Peyer's patch (tissue), 4 donors: Measurements from ENCODE around the gene ALKBH2.

ENCODE experiments used
- POLR2A ChIP-seq, 2 donors: fragments of 450-650 bp; IDR thresholded peaks; one replicate each; pipeline ENCODE4 v1.5.1; 2017; ENCODE audit warnings: antibody characterized with exemption in 2 of 2, mild to moderate bottlenecking in 2 of 2, moderate library complexity in 2 of 2
- TF ChIP-seq, protein P1 (sequence below), 6 experiments: fragments of 450-650 bp in 4 of 6; fragments of 200-600 bp in 2 of 6; sonication (generic) in 1 of 6; IDR thresholded peaks; one replicate each; pipeline ENCODE4 v1.5.1; 2017 to 2019; ENCODE audit warnings: antibody characterized with exemption in 6 of 6, mild to moderate bottlenecking in 3 of 6, moderate library complexity in 1 of 6

DNA sequence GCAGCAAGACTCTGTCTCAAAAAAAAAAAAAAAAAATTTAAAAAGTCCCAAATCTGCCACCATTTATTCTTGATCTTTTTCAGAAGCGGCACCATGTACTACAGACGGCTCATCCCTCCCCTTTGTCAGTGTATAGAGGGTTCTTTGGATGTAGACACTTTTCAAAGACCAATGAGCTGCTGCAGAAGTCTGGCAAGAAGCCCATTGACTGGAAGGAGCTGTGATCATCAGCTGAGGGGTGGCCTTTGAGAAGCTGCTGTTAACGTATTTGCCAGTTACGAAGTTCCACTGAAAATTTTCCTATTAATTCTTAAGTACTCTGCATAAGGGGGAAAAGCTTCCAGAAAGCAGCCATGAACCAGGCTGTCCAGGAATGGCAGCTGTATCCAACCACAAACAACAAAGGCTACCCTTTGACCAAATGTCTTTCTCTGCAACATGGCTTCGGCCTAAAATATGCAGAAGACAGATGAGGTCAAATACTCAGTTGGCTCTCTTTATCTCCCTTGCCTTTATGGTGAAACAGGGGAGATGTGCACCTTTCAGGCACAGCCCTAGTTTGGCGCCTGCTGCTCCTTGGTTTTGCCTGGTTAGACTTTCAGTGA lies 16.6 kb upstream of the ALKBH2 start:
- no peak for TF ChIP-seq POLR2A (IDR thresholded peaks at IDR 0.05)
- TF ChIP-seq, protein P1, sequence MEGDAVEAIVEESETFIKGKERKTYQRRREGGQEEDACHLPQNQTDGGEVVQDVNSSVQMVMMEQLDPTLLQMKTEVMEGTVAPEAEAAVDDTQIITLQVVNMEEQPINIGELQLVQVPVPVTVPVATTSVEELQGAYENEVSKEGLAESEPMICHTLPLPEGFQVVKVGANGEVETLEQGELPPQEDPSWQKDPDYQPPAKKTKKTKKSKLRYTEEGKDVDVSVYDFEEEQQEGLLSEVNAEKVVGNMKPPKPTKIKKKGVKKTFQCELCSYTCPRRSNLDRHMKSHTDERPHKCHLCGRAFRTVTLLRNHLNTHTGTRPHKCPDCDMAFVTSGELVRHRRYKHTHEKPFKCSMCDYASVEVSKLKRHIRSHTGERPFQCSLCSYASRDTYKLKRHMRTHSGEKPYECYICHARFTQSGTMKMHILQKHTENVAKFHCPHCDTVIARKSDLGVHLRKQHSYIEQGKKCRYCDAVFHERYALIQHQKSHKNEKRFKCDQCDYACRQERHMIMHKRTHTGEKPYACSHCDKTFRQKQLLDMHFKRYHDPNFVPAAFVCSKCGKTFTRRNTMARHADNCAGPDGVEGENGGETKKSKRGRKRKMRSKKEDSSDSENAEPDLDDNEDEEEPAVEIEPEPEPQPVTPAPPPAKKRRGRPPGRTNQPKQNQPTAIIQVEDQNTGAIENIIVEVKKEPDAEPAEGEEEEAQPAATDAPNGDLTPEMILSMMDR (IDR thresholded peaks at IDR 0.05): no peak
